Breast epithelium (tissue), 3 donors: Measurements from ENCODE around the gene INSM2.

Experiments
- CTCF ChIP-seq, 3 donors: fragments of 450-650 bp; IDR thresholded peaks; one replicate each; pipeline ENCODE4 v1.5.1; 2016 to 2017; ENCODE audit warnings: antibody characterized with exemption in 3 of 3, mild to moderate bottlenecking in 3 of 3, moderate library complexity in 3 of 3
- POLR2A ChIP-seq: fragments of 450-650 bp; IDR thresholded peaks from one replicate; pipeline ENCODE4 v1.6.1; 2016; ENCODE audit warnings: antibody characterized with exemption, mild to moderate bottlenecking, moderate library complexity

- no peak for TF ChIP-seq CTCF (IDR thresholded peaks at IDR 0.05)
- no peak for TF ChIP-seq POLR2A
Observed at GRCh38 chr14:35525695-35526094, 8.3 kb upstream of the INSM2 start.
